H1 (cell line): ENCODE measurements around the gene TMEM117. TPM values are rescaled to one million over a fixed set of nuclear protein-coding genes. Genes with fewer than 3 reads are reported as not detected.

Experiments
- POLR2AphosphoS5 ChIP-seq: IDR thresholded peaks from 2 replicates; pipeline ENCODE4 v1.6.1; 2011; ENCODE audit warnings: low read depth, low read length
- ZNF274 ChIP-seq: IDR thresholded peaks from 2 replicates; pipeline ENCODE4 v1.7.0; 2012; ENCODE audit warnings: low read length, borderline replicate concordance; ENCODE audit errors: extremely low read depth
- polyA plus RNA-seq, 7 experiments: library from polyadenylated mRNA; depleted of rRNA in 3 of 7; stranded (reverse) in 5 of 7; unstranded in 2 of 7; fragments of >200 nt in 5 of 7; fragments of 200-250 nt in 2 of 7; gene quantifications; 1 replicate in 5 of 7; 2 replicates in 1 of 7; 4 replicates in 1 of 7; pipeline versions ENCODE4 v1.2.1 to v1.2.3, GENCODE V29; 2011 to 2013; ENCODE audit warnings: missing spikeins in 2 of 7, mixed read lengths in 2 of 7
- total RNA-seq: library from RNA; stranded (reverse); fragmentation: NEBNext Ultra II Directional; extraction: Animal tissue kit (Norgen Biotek cat#: 25700); gene quantifications from 2 replicates; pipeline ENCODE4 v1.2.1, GENCODE V29; 2021

Gene TMEM117
- total and polyA plus RNA-seq, 2 of the 8 experiments (the other 6 are each of a cell fraction or from before 2014, with no cell fraction given) = 0.80 to 1.4 TPM

GRCh38 chr12:44240186-44240585 is 404.3 kb downstream of the TMEM117 start (continued):
- no peak for TF ChIP-seq ZNF274
- no peak for TF ChIP-seq POLR2AphosphoS5
- TF ChIP-seq, all 59 proteins: peak for 0
